ENCODE measurements around the gene ZNF202. TPM values are rescaled to one million over a fixed set of nuclear protein-coding genes. Genes with fewer than 3 reads are reported as not detected.

ZNF202 gene
- total RNA-seq, 1 donor from 2014 or later: 27.8 TPM

DNA sequence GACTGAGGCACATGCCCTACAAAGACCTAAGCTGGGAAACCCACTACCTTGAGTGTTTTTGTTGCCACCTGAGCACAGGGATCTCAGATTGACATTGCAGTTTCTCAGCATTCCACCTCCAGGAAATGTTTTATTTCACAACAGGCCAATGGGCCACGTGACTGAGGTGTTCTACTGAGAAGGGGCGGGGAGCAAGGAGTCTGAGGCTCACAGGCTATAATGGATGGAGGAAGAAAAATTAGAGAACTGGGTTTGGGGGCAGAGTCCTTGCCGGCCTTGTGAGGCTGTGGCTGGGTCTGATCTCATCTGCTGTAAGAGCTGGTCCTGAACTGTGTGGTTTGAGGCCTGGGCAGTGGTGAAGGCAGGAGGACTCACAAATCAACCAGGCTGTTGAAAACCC is 40.7 kb downstream of the ZNF202 start:
- Mint-ChIP-seq H3K36me3 (ENCODE audit: low read depth) (no peaks in the 10 kb centered on the region), H3K9me3 (no peaks in the 10 kb centered on the region), H3K4me1 (peaks cover 12% of the 10 kb centered on the region), H3K4me3 (no peak overlapping the region), H3K27ac (no peak overlapping the region), H3K27me3 (peaks cover 9% of the 10 kb centered on the region)
- intact Hi-C loops (cut with micrococcal nuclease): no loop called here
- DNase-seq (no peak), ATAC-seq (ENCODE audit: low read depth) (no peak)
- TF ChIP-seq, protein P1, sequence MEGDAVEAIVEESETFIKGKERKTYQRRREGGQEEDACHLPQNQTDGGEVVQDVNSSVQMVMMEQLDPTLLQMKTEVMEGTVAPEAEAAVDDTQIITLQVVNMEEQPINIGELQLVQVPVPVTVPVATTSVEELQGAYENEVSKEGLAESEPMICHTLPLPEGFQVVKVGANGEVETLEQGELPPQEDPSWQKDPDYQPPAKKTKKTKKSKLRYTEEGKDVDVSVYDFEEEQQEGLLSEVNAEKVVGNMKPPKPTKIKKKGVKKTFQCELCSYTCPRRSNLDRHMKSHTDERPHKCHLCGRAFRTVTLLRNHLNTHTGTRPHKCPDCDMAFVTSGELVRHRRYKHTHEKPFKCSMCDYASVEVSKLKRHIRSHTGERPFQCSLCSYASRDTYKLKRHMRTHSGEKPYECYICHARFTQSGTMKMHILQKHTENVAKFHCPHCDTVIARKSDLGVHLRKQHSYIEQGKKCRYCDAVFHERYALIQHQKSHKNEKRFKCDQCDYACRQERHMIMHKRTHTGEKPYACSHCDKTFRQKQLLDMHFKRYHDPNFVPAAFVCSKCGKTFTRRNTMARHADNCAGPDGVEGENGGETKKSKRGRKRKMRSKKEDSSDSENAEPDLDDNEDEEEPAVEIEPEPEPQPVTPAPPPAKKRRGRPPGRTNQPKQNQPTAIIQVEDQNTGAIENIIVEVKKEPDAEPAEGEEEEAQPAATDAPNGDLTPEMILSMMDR (IDR thresholded peaks at IDR 0.05): no peak
- ChIA-PET POLR2A (no interaction called here), CTCF (interaction anchor here (0.7 kb wide), 1 partner anchor 15 kb away, joined by 3 read pairs; no protein-coding TSS in a partner anchor)

DNA sequence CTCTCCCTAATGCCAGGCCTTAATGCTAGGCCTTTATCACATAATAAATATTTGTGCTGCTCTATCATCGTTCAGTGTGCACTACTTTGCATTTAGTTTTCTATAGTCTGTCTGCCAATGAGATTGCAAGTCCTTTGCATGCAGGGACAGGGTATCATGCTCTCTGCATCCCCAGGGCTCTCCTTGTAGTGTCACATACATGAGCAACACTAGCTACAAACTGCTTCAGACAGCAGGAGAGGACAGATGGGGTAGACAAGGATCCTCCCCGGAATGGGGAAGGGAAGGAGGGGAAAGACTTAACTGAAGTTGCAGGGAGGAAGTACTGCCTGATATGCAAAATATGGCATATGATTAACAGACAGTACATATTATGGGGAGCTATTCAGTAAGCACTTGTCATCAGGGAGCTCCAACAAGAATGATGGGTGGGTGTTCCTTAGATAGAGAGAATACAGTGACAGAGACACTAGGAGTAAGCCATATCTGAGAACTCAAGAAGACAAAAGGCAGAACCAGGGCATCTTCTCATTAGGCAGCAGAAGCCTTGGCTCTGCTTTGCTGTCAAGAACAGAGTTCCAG is 42.8 kb downstream of the ZNF202 start:
- ChIA-PET POLR2A (no interaction called here), CTCF (interaction anchor here (1.0 kb wide), 2 partner anchors 8 to 10 kb away, joined by 3 read pairs; no protein-coding TSS in a partner anchor)
- Mint-ChIP-seq H3K4me1 (peaks cover 12% of the 10 kb centered on the region), H3K27me3 (peaks cover 12% of the 10 kb centered on the region), H3K36me3 (ENCODE audit: low read depth) (no peaks in the 10 kb centered on the region), H3K4me3 (no peak overlapping the region), H3K27ac (no peak overlapping the region), H3K9me3 (no peaks in the 10 kb centered on the region)
- ATAC-seq (ENCODE audit: low read depth) (no peak), DNase-seq (no peak)
- intact Hi-C loops (cut with micrococcal nuclease): no loop called here
- TF ChIP-seq, protein P1 (IDR thresholded peaks at IDR 0.05): no peak

DNA sequence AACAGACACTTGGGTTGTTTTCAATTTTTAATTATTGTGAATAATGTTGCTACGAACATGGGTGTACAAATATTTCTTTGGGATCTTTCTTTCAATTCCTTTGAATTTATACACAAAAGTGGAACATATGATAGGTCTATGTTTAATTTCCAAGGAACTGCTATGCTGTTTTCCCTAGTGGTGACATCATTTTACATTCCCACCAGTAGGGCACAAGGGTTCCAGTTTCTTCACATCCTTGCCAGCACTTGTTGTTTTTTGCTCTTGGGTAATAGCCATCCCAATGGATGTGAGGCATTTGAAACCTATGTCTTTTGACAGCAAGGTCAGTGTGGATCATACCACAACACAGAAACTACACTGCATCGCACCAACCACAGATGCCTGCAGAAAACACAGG is 45.3 kb downstream of the ZNF202 start:
- ATAC-seq (ENCODE audit: low read depth): no peak
- ChIA-PET CTCF (no interaction called here), POLR2A (no interaction called here)
- Mint-ChIP-seq H3K4me3 (no peak overlapping the region), H3K27ac (no peak overlapping the region), H3K9me3 (no peaks in the 10 kb centered on the region), H3K27me3 (peaks cover 12% of the 10 kb centered on the region), H3K36me3 (ENCODE audit: low read depth) (no peaks in the 10 kb centered on the region), H3K4me1 (peaks cover 2% of the 10 kb centered on the region)
- TF ChIP-seq, protein P1 (IDR thresholded peaks at IDR 0.05): no peak
- intact Hi-C loops (cut with micrococcal nuclease): no loop called here
- no peak for DNase-seq

DNA sequence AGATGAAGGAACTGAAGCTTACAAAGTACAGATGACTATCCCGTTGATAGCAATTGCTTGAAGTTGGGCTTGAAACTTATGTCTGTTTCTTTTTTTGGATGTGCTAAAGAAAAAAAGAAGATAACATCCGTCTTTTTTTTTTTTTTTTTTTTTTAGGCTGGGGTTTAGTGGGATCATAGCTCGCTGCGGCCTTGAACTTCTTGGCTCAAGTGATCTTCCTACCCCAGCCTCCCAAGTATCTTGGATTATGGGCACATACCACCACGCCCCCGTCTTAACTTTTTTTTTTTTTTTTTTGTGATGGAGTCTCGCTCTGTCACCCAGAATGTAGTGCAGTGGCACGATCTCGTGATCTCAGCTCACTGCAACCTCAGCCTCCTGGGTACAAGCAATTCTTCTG is 46.2 kb downstream of the ZNF202 start:
- ATAC-seq (ENCODE audit: low read depth) (no peak), DNase-seq (no peak)
- no peaks in the 10 kb centered on the region for H3K36me3 Mint-ChIP-seq (ENCODE audit: low read depth)
- H3K4me3 Mint-ChIP-seq: no peak overlapping the region
- CTCF ChIA-PET: no interaction called here
- H3K9me3 Mint-ChIP-seq: no peaks in the 10 kb centered on the region
- intact Hi-C loops (cut with micrococcal nuclease): no loop called here
- no peak overlapping the region for H3K27ac Mint-ChIP-seq
- H3K4me1 Mint-ChIP-seq: peaks cover 2% of the 10 kb centered on the region
- POLR2A ChIA-PET: interaction anchor here (0.7 kb wide), 1 partner anchor 36 kb away, joined by 11 read pairs; no protein-coding TSS in a partner anchor
- H3K27me3 Mint-ChIP-seq: peaks cover 13% of the 10 kb centered on the region
- TF ChIP-seq, protein P1 (IDR thresholded peaks at IDR 0.05): no peak

DNA sequence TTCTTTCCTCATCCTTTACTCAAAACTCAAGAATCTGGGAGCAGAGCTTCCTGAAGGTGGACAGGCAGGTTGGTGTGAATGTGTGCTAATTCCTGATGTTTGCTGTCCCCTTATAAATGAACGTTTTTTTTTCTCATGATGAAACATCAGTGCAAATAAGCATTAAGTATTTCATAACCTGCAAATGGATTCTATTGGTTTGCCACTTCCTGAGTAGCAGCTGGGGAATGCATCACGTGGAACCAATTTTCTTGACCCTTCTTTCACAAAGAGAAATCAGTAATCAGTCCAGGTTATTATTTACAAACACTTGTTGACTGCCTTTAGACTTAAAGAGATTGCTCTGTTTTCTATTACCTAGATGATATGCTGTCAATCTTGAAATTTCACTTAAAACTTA is 46.9 kb downstream of the ZNF202 start:
- Mint-ChIP-seq H3K4me3 (no peak overlapping the region), H3K4me1 (peaks cover 2% of the 10 kb centered on the region), H3K27ac (no peak overlapping the region), H3K9me3 (no peaks in the 10 kb centered on the region), H3K36me3 (ENCODE audit: low read depth) (no peaks in the 10 kb centered on the region), H3K27me3 (peaks cover 15% of the 10 kb centered on the region)
- POLR2A ChIA-PET: interaction anchor here (0.7 kb wide), 1 partner anchor 36 kb away, joined by 11 read pairs; no protein-coding TSS in a partner anchor
- intact Hi-C loops (cut with micrococcal nuclease): no loop called here
- TF ChIP-seq, protein P1 (IDR thresholded peaks at IDR 0.05): no peak
- no peak for ATAC-seq (ENCODE audit: low read depth)
- no peak for DNase-seq
- CTCF ChIA-PET: no interaction called here

All from activated B cell treated with CpG ODN at 0.5 μM for 24 hours (primary cell).